A549 (cell line): Measurements from ENCODE around the gene FXYD7. TPM values are rescaled to one million over a fixed set of nuclear protein-coding genes. Genes with fewer than 3 reads are reported as not detected.

ENCODE experiments used
- ATAC-seq, 2 experiments: fragments of 200-7000 bp in 1 of 2; fragments of >200 bp in 1 of 2; cut with Nextera tagmentation in 1 of 2; cut with Tn5 transposase in 1 of 2; 3 replicates each; pipeline versions ENCODE4 v1.8.0 to v1.9.1; 2018 to 2020; ENCODE audit warnings: mild to moderate bottlenecking in 1 of 2, moderate library complexity in 1 of 2
- CTCF ChIA-PET: fragments of 300-600 bp; sonication (Branson Sonifier 250); formaldehyde crosslinking; extraction: SDS; loops from one replicate; lab custom pipeline; 2021; ENCODE audit warnings: antibody characterized with exemption, inconsistent platforms; lab: Yijun Ruan, JAX
- POLR2A ChIA-PET: fragments of 350-600 bp; formaldehyde crosslinking; extraction: SDS; loops from one replicate; lab custom pipeline; 2021; ENCODE audit warnings: antibody characterized with exemption, inconsistent platforms; lab: Yijun Ruan, JAX
- DNase-seq, 2 experiments: peaks; one replicate each; pipeline versions ENCODE4 v3.0.0 to v3.0.0-alpha.2; 2011 to 2016; ENCODE audit warnings: low read depth in 1 of 2, low spot score in 1 of 2
- FAIRE-seq: peaks from 2 replicates; lab custom pipeline; 2011; peaks lifted over from hg19 to GRCh38; lab: Jason Lieb, UNC
- H3K27ac ChIP-seq, 2 experiments: fragments of >200 bp; sonication (Bioruptor Twin); formaldehyde crosslinking; 3 replicates each; pipeline ENCODE4 v1.5.1; 2016 to 2017
- H3K4me1 ChIP-seq: fragments of >200 bp; sonication (Bioruptor Twin); formaldehyde crosslinking; 3 replicates; pipeline ENCODE4 v1.6.1; 2016
- H3K4me2 ChIP-seq: fragments of >200 bp; sonication (Bioruptor Twin); formaldehyde crosslinking; 3 replicates; pipeline ENCODE4 v1.6.1; 2016
- H3K4me3 ChIP-seq: fragments of >200 bp; sonication (Bioruptor Twin); formaldehyde crosslinking; 3 replicates; pipeline ENCODE4 v1.5.1; 2016
- H3K9me3 ChIP-seq: fragments of >200 bp; sonication (Bioruptor Twin); formaldehyde crosslinking; 3 replicates; pipeline ENCODE4 v1.6.1; 2016
- CHD2 ChIP-seq: fragments of 150-350 bp; IDR thresholded peaks from 2 replicates; pipeline ENCODE4 v1.6.1; 2014; ENCODE audit warnings: low read length; ENCODE audit not compliant: partially characterized antibody
- FOSL2 ChIP-seq, 2 experiments: fragments of 450-650 bp in 1 of 2; fragments of >200 bp in 1 of 2; sonication (Bioruptor Twin) in 1 of 2; formaldehyde crosslinking; IDR thresholded peaks; 2 replicates each; pipeline versions ENCODE4 v1.5.0 to v1.6.1; 2016 to 2020; ENCODE audit warnings: mild to moderate bottlenecking in 1 of 2, moderate library complexity in 1 of 2
- FOXS1 ChIP-seq: fragments of 250-450 bp; sonication (Bioruptor Pico); IDR thresholded peaks from 2 replicates; pipeline ENCODE4 v1.5.0; 2020; ENCODE audit warnings: mild to moderate bottlenecking, moderate library complexity
- HEYL ChIP-seq: fragments of 250-450 bp; sonication (Bioruptor Pico); IDR thresholded peaks from 2 replicates; pipeline ENCODE4 v1.8.0; 2021; ENCODE audit warnings: mild to moderate bottlenecking, moderate library complexity
- HOXA7 ChIP-seq: fragments of 250-450 bp; sonication (Bioruptor Pico); IDR thresholded peaks from 2 replicates; pipeline ENCODE4 v1.5.0; 2020; ENCODE audit warnings: mild to moderate bottlenecking, moderate library complexity
- JUNB ChIP-seq: fragments of >200 bp; sonication (Bioruptor Twin); formaldehyde crosslinking; IDR thresholded peaks from 2 replicates; pipeline ENCODE4 v1.6.1; 2016
- MAFK ChIP-seq: fragments of 450-650 bp; IDR thresholded peaks from 2 replicates; pipeline ENCODE4 v1.6.1; 2014; ENCODE audit not compliant: partially characterized antibody
- MYC ChIP-seq: IDR thresholded peaks from 2 replicates; pipeline ENCODE4 v1.6.1; 2012; ENCODE audit warnings: mild to moderate bottlenecking, inconsistent platforms, low read length, improper control_type of control experiment, borderline replicate concordance
- POLR2A ChIP-seq: IDR thresholded peaks from 2 replicates; pipeline ENCODE4 v1.6.1; 2012; ENCODE audit warnings: mild to moderate bottlenecking, low read length
- POLR2AphosphoS2 ChIP-seq: conservative IDR thresholded peaks from 2 replicates; pipeline ENCODE4 v1.6.1; 2012; ENCODE audit warnings: low read length, improper control_type of control experiment, inconsistent platforms
- TP53 ChIP-seq: fragments of 250-450 bp; sonication (Bioruptor Pico); IDR thresholded peaks from 2 replicates; pipeline ENCODE4 v1.5.0; 2021; ENCODE audit warnings: mild to moderate bottlenecking, moderate library complexity
- ZFP36 ChIP-seq: fragments of 450-650 bp; IDR thresholded peaks from 2 replicates; pipeline ENCODE4 v1.6.1; 2014; ENCODE audit warnings: borderline replicate concordance; ENCODE audit not compliant: partially characterized antibody
- ZNF302 ChIP-seq: fragments of 250-450 bp; sonication (Bioruptor Pico); IDR thresholded peaks from 2 replicates; pipeline ENCODE4 v1.9.0; 2021; ENCODE audit warnings: inconsistent platforms, mild to moderate bottlenecking, moderate library complexity
- ZSCAN20 ChIP-seq: fragments of 250-450 bp; sonication (Bioruptor Pico); IDR thresholded peaks from 2 replicates; pipeline ENCODE4 v1.8.0; 2022; ENCODE audit warnings: mild to moderate bottlenecking, moderate library complexity
- WGBS: methylation state at CpG from one replicate; pipeline ENCODE4 v1.1.6; 2017; ENCODE audit errors: missing lambda C conversion rate; 5-methylcytosine and 5-hydroxymethylcytosine counted together
- polyA plus RNA-seq, 4 experiments: library from polyadenylated mRNA; depleted of rRNA in 3 of 4; stranded (reverse); fragments of >200 nt; fragmentation: RNase III in 1 of 4; extraction: RNeasy Plus Mini Kit Qiagen cat#74134 plus additional on column Dnase treatment in 1 of 4; gene quantifications; 2 replicates in 3 of 4; 3 replicates in 1 of 4; pipeline ENCODE4 v1.2.3, GENCODE V29; 2011 to 2017
- TF ChIP-seq, protein P1 (sequence below): fragments of 250-450 bp; sonication (Bioruptor Pico); IDR thresholded peaks from 2 replicates; pipeline ENCODE4 v1.5.0; 2021; ENCODE audit warnings: mild to moderate bottlenecking, moderate library complexity, borderline replicate concordance
- TF ChIP-seq, protein P2 (sequence below): fragments of >200 bp; sonication (Bioruptor Twin); formaldehyde crosslinking; IDR thresholded peaks from 3 replicates; pipeline ENCODE4 v1.5.1; 2016
- TF ChIP-seq, protein P3 (sequence below): IDR thresholded peaks from 2 replicates; pipeline ENCODE4 v1.6.1; 2012; ENCODE audit warnings: low read depth, borderline replicate concordance
- TF ChIP-seq, protein P4 (sequence below): fragments of >200 bp; sonication (Bioruptor Twin); formaldehyde crosslinking; IDR thresholded peaks from 3 replicates; pipeline ENCODE4 v1.6.1; 2016
- TF ChIP-seq, protein P5 (sequence below): IDR thresholded peaks from 2 replicates; pipeline ENCODE4 v1.6.1; 2012

The FXYD7 gene
- polyA plus RNA-seq, 2 of the 4 experiments (the other 2 are of a cell fraction) = not detected

DNA sequence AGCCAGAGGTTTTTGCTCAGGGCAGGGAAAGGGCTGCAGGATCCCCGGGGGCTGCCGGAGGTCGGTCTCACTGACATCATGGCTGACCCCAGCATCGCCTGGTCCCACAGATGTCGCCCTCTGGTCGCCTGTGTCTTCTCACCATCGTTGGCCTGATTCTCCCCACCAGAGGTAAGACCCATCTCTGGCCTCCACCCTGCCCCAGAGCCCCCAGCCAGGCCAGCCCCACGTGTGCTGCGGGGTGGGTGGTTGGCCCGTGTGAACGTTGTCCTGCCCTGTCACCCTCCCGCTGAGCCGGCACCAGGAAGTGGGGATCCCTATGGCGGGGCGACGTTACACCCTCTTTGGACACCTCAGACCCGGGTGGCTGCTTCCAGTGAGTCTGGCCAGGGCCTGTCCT, 12.4 kb downstream of the FXYD7 start:
- no peak for FAIRE-seq
- TF ChIP-seq POLR2AphosphoS2 = no peak
- no peak for TF ChIP-seq POLR2A
- TF ChIP-seq HEYL (CRISPR knock-in tag) = no peak
- no peak for TF ChIP-seq ZSCAN20 (CRISPR knock-in tag)
- no peak for TF ChIP-seq JUNB
- TF ChIP-seq MYC = no peak
- TF ChIP-seq, protein P1, sequence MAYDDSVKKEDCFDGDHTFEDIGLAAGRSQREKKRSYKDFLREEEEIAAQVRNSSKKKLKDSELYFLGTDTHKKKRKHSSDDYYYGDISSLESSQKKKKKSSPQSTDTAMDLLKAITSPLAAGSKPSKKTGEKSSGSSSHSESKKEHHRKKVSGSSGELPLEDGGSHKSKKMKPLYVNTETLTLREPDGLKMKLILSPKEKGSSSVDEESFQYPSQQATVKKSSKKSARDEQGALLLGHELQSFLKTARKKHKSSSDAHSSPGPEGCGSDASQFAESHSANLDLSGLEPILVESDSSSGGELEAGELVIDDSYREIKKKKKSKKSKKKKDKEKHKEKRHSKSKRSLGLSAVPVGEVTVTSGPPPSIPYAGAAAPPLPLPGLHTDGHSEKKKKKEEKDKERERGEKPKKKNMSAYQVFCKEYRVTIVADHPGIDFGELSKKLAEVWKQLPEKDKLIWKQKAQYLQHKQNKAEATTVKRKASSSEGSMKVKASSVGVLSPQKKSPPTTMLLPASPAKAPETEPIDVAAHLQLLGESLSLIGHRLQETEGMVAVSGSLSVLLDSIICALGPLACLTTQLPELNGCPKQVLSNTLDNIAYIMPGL (CRISPR knock-in tag) = no peak
- TF ChIP-seq TP53 (CRISPR knock-in tag) = no peak
- TF ChIP-seq, protein P2, sequence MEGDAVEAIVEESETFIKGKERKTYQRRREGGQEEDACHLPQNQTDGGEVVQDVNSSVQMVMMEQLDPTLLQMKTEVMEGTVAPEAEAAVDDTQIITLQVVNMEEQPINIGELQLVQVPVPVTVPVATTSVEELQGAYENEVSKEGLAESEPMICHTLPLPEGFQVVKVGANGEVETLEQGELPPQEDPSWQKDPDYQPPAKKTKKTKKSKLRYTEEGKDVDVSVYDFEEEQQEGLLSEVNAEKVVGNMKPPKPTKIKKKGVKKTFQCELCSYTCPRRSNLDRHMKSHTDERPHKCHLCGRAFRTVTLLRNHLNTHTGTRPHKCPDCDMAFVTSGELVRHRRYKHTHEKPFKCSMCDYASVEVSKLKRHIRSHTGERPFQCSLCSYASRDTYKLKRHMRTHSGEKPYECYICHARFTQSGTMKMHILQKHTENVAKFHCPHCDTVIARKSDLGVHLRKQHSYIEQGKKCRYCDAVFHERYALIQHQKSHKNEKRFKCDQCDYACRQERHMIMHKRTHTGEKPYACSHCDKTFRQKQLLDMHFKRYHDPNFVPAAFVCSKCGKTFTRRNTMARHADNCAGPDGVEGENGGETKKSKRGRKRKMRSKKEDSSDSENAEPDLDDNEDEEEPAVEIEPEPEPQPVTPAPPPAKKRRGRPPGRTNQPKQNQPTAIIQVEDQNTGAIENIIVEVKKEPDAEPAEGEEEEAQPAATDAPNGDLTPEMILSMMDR = no peak
- TF ChIP-seq, protein P3, sequence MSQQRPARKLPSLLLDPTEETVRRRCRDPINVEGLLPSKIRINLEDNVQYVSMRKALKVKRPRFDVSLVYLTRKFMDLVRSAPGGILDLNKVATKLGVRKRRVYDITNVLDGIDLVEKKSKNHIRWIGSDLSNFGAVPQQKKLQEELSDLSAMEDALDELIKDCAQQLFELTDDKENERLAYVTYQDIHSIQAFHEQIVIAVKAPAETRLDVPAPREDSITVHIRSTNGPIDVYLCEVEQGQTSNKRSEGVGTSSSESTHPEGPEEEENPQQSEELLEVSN = no peak
- TF ChIP-seq HOXA7 = no peak
- TF ChIP-seq, all 56 proteins: peak for 0
- H3K4me3 ChIP-seq = peak overlapping the region; percentile 68
- H3K4me1 ChIP-seq = peaks cover 9% of the 10 kb centered on the region; the same call in 1 of the 3 replicates
- POLR2A ChIA-PET = interaction anchor here (1.5 kb wide), 1 partner anchor 14 kb away, joined by 3 read pairs; no protein-coding TSS in a partner anchor
- ATAC-seq (no peak; a peak in 1 of 6 replicates), DNase-seq (no peak)
- peak overlapping the region; percentile 79 to 90 for H3K27ac ChIP-seq
- no peaks in the 10 kb centered on the region for H3K9me3 ChIP-seq
- peak overlapping the region; percentile 88 for H3K4me2 ChIP-seq
- CTCF ChIA-PET = interaction anchor here (6.8 to 13.8 kb wide), 2 partner anchors 10 to 19 kb away, joined by 51 to 163 read pairs; partner anchors contain the start of genes FXYD1, FXYD7 and LGI4
- 81% methylated on average over 17 of the region's 17 CpGs for WGBS

DNA sequence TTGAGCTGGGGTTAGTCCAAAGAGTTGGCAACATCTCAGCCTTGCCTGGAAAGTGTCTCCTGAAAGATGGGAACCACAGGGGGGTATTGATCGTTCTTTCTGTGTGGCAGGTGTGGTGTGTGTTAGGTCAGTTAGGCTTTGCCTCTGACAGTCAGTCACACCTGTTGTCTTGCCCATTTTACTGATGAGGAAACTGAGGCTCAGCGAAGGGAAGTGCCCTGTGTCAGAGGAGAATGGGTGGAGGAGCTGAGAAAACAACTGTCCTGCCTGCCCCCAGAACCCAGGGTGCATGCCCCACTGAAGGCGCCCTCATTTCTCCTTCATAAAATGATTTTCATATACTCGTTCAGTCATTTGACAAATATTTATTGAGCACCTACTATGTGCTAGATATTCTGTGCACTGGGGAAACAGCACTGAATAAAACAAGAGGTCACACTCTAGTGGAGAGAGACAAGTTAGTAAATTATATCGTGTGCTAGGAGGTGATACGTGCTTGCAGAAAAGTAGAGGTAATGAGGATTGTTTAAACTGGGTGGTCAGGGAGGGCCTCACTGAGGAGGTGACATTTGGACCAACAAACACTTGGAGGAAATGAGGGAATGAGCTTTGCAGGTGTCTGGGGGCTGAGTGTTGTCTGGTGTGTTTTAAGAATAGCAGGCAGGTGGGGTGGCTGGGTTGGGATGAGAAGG, 13.1 kb downstream of the FXYD7 start:
- CTCF ChIA-PET = interaction anchor here (6.8 to 13.8 kb wide), 2 partner anchors 11 to 20 kb away, joined by 51 to 163 read pairs; partner anchors contain the start of genes FXYD1, FXYD7 and LGI4
- no peak overlapping the region for H3K4me3 ChIP-seq
- 0 out of 2 replicates have a peak, but pooled peaks have one; percentile 30 for TF ChIP-seq ZNF302
- no peak for TF ChIP-seq MAFK
- peak; percentile 60 for TF ChIP-seq ZFP36
- TF ChIP-seq, all 56 proteins: peak for 2
- DNase-seq (no peak), ATAC-seq (no peak), FAIRE-seq (no peak)
- Histone ChIP-seq H3K4me1 (peaks cover 9% of the 10 kb centered on the region; the same call in 1 of the 3 replicates), H3K9me3 (no peaks in the 10 kb centered on the region), H3K4me2 (peak overlapping the region; percentile 88; the same call in 1 of the 3 replicates), H3K27ac (no peak overlapping the region)
- POLR2A ChIA-PET = no interaction called here
- WGBS = 94% methylated on average over 6 of the region's 6 CpGs

DNA sequence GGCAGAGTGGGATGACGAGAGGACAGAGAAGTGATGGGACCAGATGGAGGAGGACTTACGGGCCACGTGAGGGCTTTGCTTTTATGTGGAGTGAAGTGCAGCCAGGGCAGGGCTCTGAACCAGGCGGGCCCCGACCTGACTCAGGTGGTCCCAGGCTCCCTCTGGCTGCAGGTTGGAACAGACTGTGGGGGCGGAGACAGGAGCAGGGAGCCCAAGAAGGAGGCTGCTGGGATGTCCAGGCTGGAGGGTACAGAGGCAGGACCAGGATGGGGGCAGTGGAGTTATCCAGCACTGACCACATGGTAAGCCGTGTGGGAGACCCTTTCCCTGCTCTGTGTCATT, 13.6 kb downstream of the FXYD7 start:
- POLR2A ChIA-PET = no interaction called here
- CTCF ChIA-PET = interaction anchor here (6.8 to 13.8 kb wide), 2 partner anchors 11 to 20 kb away, joined by 51 to 163 read pairs; partner anchors contain the start of genes FXYD1, FXYD7 and LGI4
- TF ChIP-seq, protein P1 (CRISPR knock-in tag) = no peak
- TF ChIP-seq FOSL2 (IDR thresholded peaks at IDR 0.05) = no peak
- TF ChIP-seq FOSL2 (CRISPR knock-in tag; IDR thresholded peaks at IDR 0.05) = no peak
- TF ChIP-seq ZFP36 = no peak
- TF ChIP-seq, protein P4, sequence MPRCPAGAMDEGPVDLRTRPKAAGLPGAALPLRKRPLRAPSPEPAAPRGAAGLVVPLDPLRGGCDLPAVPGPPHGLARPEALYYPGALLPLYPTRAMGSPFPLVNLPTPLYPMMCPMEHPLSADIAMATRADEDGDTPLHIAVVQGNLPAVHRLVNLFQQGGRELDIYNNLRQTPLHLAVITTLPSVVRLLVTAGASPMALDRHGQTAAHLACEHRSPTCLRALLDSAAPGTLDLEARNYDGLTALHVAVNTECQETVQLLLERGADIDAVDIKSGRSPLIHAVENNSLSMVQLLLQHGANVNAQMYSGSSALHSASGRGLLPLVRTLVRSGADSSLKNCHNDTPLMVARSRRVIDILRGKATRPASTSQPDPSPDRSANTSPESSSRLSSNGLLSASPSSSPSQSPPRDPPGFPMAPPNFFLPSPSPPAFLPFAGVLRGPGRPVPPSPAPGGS = no peak
- no peak for TF ChIP-seq POLR2AphosphoS2
- TF ChIP-seq CHD2 = no peak
- no peak for TF ChIP-seq POLR2A
- TF ChIP-seq, protein P5, sequence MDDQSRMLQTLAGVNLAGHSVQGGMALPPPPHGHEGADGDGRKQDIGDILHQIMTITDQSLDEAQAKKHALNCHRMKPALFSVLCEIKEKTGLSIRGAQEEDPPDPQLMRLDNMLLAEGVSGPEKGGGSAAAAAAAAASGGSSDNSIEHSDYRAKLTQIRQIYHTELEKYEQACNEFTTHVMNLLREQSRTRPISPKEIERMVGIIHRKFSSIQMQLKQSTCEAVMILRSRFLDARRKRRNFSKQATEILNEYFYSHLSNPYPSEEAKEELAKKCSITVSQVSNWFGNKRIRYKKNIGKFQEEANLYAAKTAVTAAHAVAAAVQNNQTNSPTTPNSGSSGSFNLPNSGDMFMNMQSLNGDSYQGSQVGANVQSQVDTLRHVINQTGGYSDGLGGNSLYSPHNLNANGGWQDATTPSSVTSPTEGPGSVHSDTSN = no peak
- no peak for TF ChIP-seq FOXS1
- TF ChIP-seq, protein P3 = no peak

More for the DNA sequence above, 13.6 kb downstream of the FXYD7 start:
- 93% methylated on average over 7 of the region's 7 CpGs for WGBS
- no peak for FAIRE-seq
- ATAC-seq = no peak
- no peak overlapping the region for H3K27ac ChIP-seq
- H3K9me3 ChIP-seq = 0 out of 3 replicates have a peak, but pooled peaks cover 4% of the 10 kb centered on the region
- DNase-seq = no peak
- H3K4me1 ChIP-seq = peaks cover 9% of the 10 kb centered on the region; the same call in 1 of the 3 replicates
- no peak overlapping the region for H3K4me3 ChIP-seq
- no peak overlapping the region for H3K4me2 ChIP-seq
